ENCODE measurements around the gene IQCE. TPM values are rescaled to one million over a fixed set of nuclear protein-coding genes. Genes with fewer than 3 reads are reported as not detected.

The IQCE gene
- total RNA-seq, 1 donor from 2014 or later = 25.7 TPM

- no peak for TF ChIP-seq CTCF (conservative IDR thresholded peaks at IDR 0.05)
- no peaks in the 10 kb centered on the region for H3K9me3 Mint-ChIP-seq
- no peak overlapping the region for H3K4me3 Mint-ChIP-seq
- H3K27ac Mint-ChIP-seq = no peak overlapping the region
- H3K4me1 Mint-ChIP-seq (ENCODE audit: unreplicated experiment) = peaks cover 21% of the 10 kb centered on the region
- no peak for DNase-seq (ENCODE audit: extremely low spot score, unreplicated experiment)
- no peaks in the 10 kb centered on the region for H3K36me3 Mint-ChIP-seq
- H3K27me3 Mint-ChIP-seq = no peaks in the 10 kb centered on the region
Observed at GRCh38 chr7:2640846-2641316, 82.1 kb downstream of the IQCE start.

GRCh38 chr7:2641406-2642393 lies 82.9 kb downstream of the IQCE start:
- peaks cover 13% of the 10 kb centered on the region for H3K4me1 Mint-ChIP-seq (ENCODE audit: unreplicated experiment)
- TF ChIP-seq CTCF (conservative IDR thresholded peaks at IDR 0.05) = no peak
- no peaks in the 10 kb centered on the region for H3K9me3 Mint-ChIP-seq
- H3K27me3 Mint-ChIP-seq = no peaks in the 10 kb centered on the region
- DNase-seq (ENCODE audit: extremely low spot score, unreplicated experiment) = no peak
- no peak overlapping the region for H3K4me3 Mint-ChIP-seq
- peak overlapping the region; percentile 26 for H3K27ac Mint-ChIP-seq
- no peaks in the 10 kb centered on the region for H3K36me3 Mint-ChIP-seq

GRCh38 chr7:2643386-2644219 lies 84.8 kb downstream of the IQCE start:
- Mint-ChIP-seq H3K4me1 (ENCODE audit: unreplicated experiment) (peaks cover 12% of the 10 kb centered on the region), H3K9me3 (no peaks in the 10 kb centered on the region), H3K4me3 (no peak overlapping the region), H3K27ac (no peak overlapping the region), H3K27me3 (no peaks in the 10 kb centered on the region), H3K36me3 (no peaks in the 10 kb centered on the region)
- no peak for DNase-seq (ENCODE audit: extremely low spot score, unreplicated experiment)
- TF ChIP-seq CTCF (conservative IDR thresholded peaks at IDR 0.05) = peak; percentile 31

GRCh38 chr7:2644220-2644561 lies 85.4 kb downstream of the IQCE start:
- no peaks in the 10 kb centered on the region for H3K36me3 Mint-ChIP-seq
- H3K4me1 Mint-ChIP-seq (ENCODE audit: unreplicated experiment) = peaks cover 12% of the 10 kb centered on the region
- no peaks in the 10 kb centered on the region for H3K27me3 Mint-ChIP-seq
- no peaks in the 10 kb centered on the region for H3K9me3 Mint-ChIP-seq
- DNase-seq (ENCODE audit: extremely low spot score, unreplicated experiment) = no peak
- no peak overlapping the region for H3K27ac Mint-ChIP-seq
- no peak overlapping the region for H3K4me3 Mint-ChIP-seq
- TF ChIP-seq CTCF (conservative IDR thresholded peaks at IDR 0.05) = no peak

- H3K27ac Mint-ChIP-seq = peak overlapping the region; percentile 53
- peaks cover 12% of the 10 kb centered on the region for H3K4me1 Mint-ChIP-seq (ENCODE audit: unreplicated experiment)
- no peak for TF ChIP-seq CTCF (conservative IDR thresholded peaks at IDR 0.05)
- no peaks in the 10 kb centered on the region for H3K36me3 Mint-ChIP-seq
- H3K9me3 Mint-ChIP-seq = no peaks in the 10 kb centered on the region
- no peaks in the 10 kb centered on the region for H3K27me3 Mint-ChIP-seq
- DNase-seq (ENCODE audit: extremely low spot score, unreplicated experiment) = no peak
- H3K4me3 Mint-ChIP-seq = no peak overlapping the region
Observed at GRCh38 chr7:2644562-2645273, 85.9 kb downstream of the IQCE start.
